ENCODE measurements around the gene C16orf78. TPM values are rescaled to one million over a fixed set of nuclear protein-coding genes. Genes with fewer than 3 reads are reported as not detected.

C16orf78 gene
- total RNA-seq, 1 experiment from 2014 or later: not detected

DNA sequence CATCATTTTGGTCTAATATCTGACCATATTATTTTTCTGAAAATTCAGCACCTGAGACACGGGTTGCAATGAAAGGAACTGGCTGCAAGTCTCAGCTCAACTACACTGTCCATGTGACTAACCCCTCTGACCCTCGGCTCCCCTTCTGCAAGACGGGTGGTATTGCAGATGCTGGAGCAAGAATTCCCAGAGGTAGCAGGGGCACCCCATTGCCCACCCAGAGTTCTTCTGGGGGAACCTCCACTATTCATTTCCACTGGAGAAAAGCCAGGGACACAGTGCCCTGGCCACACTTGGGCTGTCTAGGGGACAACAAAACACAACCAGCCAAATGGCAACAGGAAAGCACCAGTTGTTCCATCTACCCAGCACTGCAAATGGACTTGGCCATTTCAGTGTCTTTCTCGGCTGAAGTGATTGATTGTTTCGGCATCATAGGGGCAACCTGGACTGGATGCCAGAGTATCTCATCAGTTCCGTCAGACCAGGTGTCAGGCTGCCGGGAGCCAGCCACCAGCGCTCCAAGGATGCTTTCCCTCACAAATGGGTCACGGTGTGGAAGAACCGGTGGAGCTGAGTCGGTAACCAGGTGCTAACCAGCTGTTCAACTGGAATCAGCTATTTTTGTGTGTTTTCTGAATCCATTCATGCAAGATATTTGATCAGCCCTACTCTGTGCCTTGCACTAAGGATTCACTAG, 58.1 kb downstream of the C16orf78 start:
- DNase-seq (ENCODE audit: low read depth): no peak

DNA sequence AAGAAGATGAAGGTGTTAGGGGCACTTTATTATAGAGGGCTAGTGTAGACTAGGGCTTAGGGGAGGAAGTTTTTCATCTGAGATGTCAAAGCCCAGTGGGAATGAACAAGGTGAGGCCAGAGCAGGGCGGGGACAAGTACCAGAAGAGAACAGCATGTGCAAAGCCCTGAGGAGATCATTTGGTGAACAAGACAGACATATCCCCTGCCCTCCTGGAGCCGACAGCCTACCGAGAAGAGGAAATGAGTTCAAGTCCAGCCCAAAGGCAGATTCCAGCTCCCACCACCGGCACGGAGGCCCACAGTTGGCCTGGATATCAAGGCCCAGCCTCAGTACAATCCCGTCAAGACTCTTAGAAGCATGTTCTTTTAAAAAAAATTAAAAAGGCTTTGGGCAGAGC, 61.1 kb downstream of the C16orf78 start:
- DNase-seq (ENCODE audit: low read depth): no peak

DNA sequence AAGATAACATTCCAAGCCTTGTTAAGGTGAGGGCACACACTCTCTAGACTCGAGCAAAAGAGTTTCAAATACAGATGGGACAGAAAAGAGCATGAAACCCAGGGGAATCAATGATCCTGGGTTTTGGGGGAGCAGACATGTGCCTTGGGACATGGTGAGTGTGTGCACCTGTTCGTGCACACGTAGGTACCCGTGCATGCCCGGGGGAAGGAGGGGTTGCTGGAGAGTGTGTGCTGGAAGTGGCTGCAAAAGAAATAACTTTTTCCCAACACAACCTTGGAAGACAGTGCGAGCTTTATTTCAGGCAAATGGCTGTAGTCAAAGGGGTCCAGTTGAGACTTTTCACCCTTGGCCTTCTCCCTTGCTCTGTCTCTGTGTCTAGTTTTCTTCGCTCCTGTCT, 62.6 kb downstream of the C16orf78 start:
- DNase-seq (ENCODE audit: low read depth): no peak

DNA sequence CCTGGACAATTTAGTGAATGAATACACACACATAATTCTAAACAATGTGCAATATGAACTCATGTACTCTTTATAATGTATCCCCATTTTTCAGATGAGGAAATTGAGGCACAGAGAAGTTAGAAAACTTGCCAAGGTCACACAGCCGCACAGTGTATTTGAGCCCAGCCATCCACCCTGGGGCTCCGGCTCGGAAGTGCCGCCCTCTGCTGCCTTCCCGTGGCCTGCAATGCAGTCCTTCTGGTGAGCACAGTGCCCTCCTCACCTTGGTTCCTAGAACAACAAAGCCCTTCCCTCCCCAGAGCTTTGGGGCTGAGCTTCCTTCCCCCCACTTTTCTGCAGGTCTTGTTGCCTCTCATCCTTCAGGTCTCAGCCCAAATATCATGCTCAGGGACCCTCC, 63.7 kb downstream of the C16orf78 start:
- no peak for DNase-seq (ENCODE audit: low read depth)

DNA sequence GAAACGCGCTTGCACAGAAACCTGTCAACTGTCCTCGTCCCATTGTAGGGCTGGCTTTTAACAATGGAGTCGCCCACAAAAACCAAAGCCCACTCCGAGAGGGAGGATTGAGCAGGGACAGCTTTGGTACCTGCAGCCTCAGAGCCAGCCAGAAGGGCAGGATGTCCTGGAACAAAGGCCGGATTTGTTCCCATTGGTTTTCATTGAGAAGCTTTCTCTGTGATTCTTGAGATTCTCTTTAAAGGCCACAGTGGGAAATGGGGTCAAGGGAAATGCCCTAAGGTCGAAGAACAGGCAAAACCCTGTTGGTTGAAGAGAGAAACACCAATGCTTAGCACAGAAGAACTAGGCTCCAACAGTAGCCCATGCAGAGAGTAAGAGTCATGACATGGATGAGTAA, 65.4 kb downstream of the C16orf78 start:
- DNase-seq (ENCODE audit: low read depth): no peak

DNA sequence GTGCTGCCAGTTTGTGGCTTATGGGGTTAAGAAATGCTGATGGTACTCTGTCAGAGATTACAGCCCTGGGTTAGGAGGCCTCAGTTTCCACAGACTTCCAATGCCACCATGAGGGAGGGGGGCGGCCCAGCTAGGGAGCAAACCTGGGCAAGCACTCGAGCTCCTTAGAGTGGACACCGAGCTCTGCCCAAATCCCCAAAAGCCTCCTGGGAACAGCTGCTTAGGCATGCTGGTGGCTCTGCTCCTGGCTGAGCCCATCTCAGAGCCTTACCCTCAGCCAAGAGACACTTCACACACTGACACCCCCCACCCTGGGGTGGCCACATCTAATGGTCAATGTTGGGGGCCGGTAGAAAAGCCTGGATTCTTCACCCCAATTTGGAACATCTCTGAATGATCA, 66.1 kb downstream of the C16orf78 start:
- DNase-seq (ENCODE audit: low read depth): no peak

DNA sequence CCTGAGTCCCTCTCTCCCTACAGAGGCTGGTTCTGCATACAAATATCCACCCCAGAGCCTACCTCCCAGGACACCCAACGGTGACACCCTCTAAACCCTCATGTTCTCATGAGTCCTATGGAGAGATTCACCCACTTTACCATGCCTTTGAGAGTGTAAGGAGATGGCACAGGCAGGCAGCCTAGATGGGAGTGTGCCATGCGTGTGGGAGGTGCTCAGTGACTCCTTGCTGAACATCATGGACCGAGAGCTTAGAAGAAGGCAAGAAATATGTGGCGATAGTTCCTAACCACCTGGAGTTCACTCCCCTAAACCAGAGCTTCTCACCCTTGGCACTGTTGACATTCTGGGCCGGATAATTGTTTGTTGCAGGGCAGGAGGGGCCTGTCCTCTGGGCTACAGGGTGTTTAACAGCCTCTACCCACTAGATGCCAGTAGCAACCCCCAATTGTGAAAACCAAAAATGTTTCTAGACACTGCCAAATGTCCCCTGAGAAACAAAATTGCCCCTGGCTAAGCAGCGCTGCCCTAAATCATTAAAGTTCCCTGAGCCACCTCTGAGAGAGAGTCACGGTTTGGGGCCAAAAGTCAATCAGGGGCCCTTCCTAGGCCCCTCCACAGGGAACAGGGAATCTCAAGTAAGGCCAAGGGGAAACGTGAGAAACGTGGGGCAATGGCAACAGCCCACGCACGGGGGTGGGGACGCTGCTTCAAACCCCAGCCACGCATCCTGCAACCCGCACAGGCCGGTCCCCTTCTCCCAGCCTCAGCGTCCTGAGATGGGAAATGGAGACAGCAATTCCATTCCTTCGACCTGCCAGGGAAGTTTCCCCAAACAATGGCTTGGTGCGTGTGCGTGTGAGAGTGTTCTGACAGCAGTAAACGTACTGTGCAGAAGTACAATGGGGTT, 66.8 kb downstream of the C16orf78 start:
- DNase-seq (ENCODE audit: low read depth): no peak

DNA sequence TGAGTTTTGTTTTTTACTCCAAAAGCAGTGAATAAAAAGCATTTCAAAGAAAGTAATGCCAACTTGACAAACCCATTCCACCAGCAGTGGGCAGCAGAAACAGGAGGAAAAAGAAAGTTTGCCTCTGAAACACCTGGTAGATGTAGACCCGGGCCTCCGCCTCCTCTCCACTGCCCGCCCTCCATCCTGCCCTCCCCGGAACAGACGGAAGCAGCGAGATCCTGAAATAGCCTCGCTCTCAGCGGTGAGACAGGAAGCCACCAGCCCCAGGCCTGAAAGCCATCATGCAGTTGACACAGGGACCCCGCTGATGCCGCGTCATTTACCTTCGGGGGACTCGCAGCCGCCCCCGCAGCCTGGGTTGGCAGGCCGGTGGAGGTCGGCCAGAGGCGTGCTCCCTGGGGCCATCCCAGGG, 67.8 kb downstream of the C16orf78 start:
- no peak for DNase-seq (ENCODE audit: low read depth)

DNA sequence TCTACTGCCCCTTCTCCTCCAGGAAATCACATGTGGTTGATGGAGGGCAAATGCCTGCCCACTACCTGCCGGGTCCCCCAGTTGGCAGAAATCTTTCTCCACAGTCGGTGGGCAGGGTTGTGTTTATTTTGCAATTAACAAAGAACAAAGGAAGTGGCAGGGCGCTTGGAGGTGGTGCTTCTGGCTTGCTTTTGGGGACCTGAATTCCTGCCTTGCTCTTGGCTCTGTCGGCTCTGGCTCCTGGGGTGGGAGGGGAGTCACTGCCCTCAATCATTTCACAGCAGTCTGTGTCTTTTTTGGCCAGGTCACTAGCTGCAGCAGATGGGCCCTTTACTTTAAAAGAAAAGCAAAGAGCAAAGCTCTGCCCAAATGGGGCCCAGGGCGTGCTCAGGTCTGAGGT, 69.2 kb downstream of the C16orf78 start:
- no peak for DNase-seq (ENCODE audit: low read depth)

DNA sequence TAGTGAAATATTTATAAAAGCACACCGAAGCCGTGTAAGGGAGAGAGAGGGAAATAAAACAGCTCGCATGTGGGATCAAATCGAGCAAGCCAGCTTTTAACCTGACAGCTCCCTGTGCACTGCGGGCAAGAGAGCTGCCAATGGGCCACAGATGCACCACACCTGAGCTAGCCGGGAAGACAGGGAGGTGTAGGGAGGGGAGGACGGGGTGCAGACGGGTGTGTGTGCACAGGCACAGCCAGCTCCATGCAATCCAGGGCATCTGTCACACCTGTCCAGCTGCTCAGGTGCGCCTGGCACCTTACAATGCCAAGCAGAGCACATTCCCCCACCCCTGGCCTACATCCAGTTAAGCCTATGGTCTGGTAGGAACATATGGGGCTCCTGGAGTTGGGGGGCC, 70.0 kb downstream of the C16orf78 start:
- no peak for DNase-seq (ENCODE audit: low read depth)

DNA sequence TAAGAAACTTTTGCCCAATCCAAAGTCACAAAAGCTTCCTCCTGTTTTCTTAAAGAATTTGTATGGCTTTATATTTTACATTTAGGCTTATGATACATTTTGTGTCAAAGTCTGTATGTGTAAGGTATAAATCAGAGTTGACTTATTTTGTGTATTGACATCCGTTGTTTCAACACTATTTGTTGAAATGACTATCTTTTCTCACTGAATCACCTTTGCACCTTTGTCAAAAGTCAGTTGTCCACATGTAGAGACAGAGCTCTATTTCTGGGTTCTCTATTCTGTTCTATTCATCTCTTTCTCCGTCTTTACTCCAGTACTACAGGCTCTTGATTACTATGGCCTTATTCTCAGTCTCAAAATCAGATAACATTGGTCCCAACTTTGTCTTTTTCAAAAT, 73.2 kb downstream of the C16orf78 start:
- no peak for DNase-seq (ENCODE audit: low read depth)

Other genes starting within 250 kb of the C16orf78 start
- gene CBLN1, start 92.0 kb upstream of the C16orf78 start, total RNA-seq (2014; rRNA removed; shearing (Covaris generic)): not detected in 2 replicates